ENCODE measurements around the gene VEGFB. TPM values are rescaled to one million over a fixed set of nuclear protein-coding genes. Genes with fewer than 3 reads are reported as not detected.
A peak's percentile ranks its signal among the peaks of the same experiment; 100 is the strongest.

Gene VEGFB
- total RNA-seq, 4 donors from 2014 or later = 52.9 to 101 (median 75.7) TPM

GRCh38 chr11:64251016-64251752, 16.8 kb downstream of the VEGFB start, which contains the start of gene PLCB3:
Gene PLCB3 (plus strand): TSS chr11:64251530. CDS start chr11:64251650, 120 bp downstream.
- no peaks in the 10 kb centered on the region for H3K9me3 ChIP-seq
- H3K4me1 ChIP-seq = peaks cover 25 to 30% of the 10 kb centered on the region in 2 donors
- no peaks in the 10 kb centered on the region for H3K27me3 ChIP-seq
- H3K4me3 ChIP-seq (replicated peaks in 1 of 3) = peak within 1 kb of the TSS; percentile 31 to 83 (median 68)
- intact Hi-C loops (cut with DNase I) = no loop called here
- 1% methylated on average over 16 of the region's 75 CpGs; no CpG with 5 or more reads in 1 of the 2 donors for WGBS, 2 donors
- peak within 1 kb of the TSS in 2 of 3 donors; percentile 36 for H3K27ac ChIP-seq
- DNase-seq = peak; percentile 56 to 57
- H3K36me3 ChIP-seq = peaks cover 0 to 3% of the 10 kb centered on the region in 2 donors
- TF ChIP-seq CTCF (IDR thresholded peaks at IDR 0.05) (peak; percentile 47 to 99 (median 78)), POLR2A (IDR thresholded peaks at IDR 0.05) (peak in 1 of 2 donors; percentile 81)

- H3K27ac ChIP-seq = peak overlapping the region in 1 of 3 donors; percentile 36
- H3K4me1 ChIP-seq = peaks cover 25 to 30% of the 10 kb centered on the region in 2 donors
- H3K36me3 ChIP-seq = peaks cover 0 to 7% of the 10 kb centered on the region in 2 donors
- H3K4me3 ChIP-seq (replicated peaks in 1 of 3) = peak overlapping the region; percentile 31 to 83 (median 68)
- intact Hi-C loops (cut with DNase I) = no loop called here
- no peak for DNase-seq
- no peaks in the 10 kb centered on the region for H3K27me3 ChIP-seq
- TF ChIP-seq POLR2A (IDR thresholded peaks at IDR 0.05) = no peak
- no peak for TF ChIP-seq CTCF (IDR thresholded peaks at IDR 0.05)
- 3 to 7% methylated on average over 9 to 11 of the region's 18 CpGs for WGBS, 2 donors
- H3K9me3 ChIP-seq = no peaks in the 10 kb centered on the region
Observed at GRCh38 chr11:64251753-64252002, 17.3 kb downstream of the VEGFB start.

- Histone ChIP-seq H3K27ac (peak overlapping the region in 2 of 3 donors; percentile 36), H3K36me3 (peaks cover 0 to 9% of the 10 kb centered on the region in 2 donors), H3K4me3 (replicated peaks in 1 of 3) (peak overlapping the region; percentile 31 to 83 (median 68)), H3K9me3 (no peaks in the 10 kb centered on the region), H3K4me1 (peaks cover 25 to 30% of the 10 kb centered on the region in 2 donors), H3K27me3 (no peaks in the 10 kb centered on the region)
- intact Hi-C loops (cut with DNase I) = no loop called here
- 6 to 11% methylated on average over 19 to 23 of the region's 23 CpGs for WGBS, 2 donors
- peak; percentile 57 to 63 for DNase-seq
- TF ChIP-seq POLR2A (IDR thresholded peaks at IDR 0.05) = peak in 1 of 2 donors; percentile 17
- TF ChIP-seq CTCF (IDR thresholded peaks at IDR 0.05) = peak in 4 of 6 experiments; percentile 10 to 26 (median 14)
Observed at GRCh38 chr11:64252003-64252872, 17.9 kb downstream of the VEGFB start.

- peaks cover 0 to 9% of the 10 kb centered on the region in 2 donors for H3K36me3 ChIP-seq
- 80 to 89% methylated on average over 3 to 8 of the region's 8 CpGs for WGBS, 2 donors
- no peaks in the 10 kb centered on the region for H3K27me3 ChIP-seq
- peaks cover 25% of the 10 kb centered on the region in 2 donors for H3K4me1 ChIP-seq
- TF ChIP-seq CTCF (IDR thresholded peaks at IDR 0.05) (no peak), POLR2A (IDR thresholded peaks at IDR 0.05) (no peak)
- no peak for DNase-seq
- H3K27ac ChIP-seq = peak overlapping the region in 1 of 3 donors; percentile 36
- no peaks in the 10 kb centered on the region for H3K9me3 ChIP-seq
- intact Hi-C loops (cut with DNase I) = no loop called here
- no peak overlapping the region for H3K4me3 ChIP-seq (replicated peaks in 1 of 3)
Observed at GRCh38 chr11:64253043-64253442, 18.7 kb downstream of the VEGFB start.
